Karpas-422 (cell line): ENCODE results near the gene CHORDC1. TPM values are rescaled to one million over a fixed set of nuclear protein-coding genes. Genes with fewer than 3 reads are reported as not detected.

Experiments used
- DNase-seq: peaks from one replicate; pipeline ENCODE4 v3.0.0-alpha.2; 2015
- H2AFZ ChIP-seq: fragments of 200-600 bp; sonication (generic); 2 replicates; pipeline ENCODE4 v1.6.1; 2014; ENCODE audit warnings: antibody characterized with exemption, low read length, mixed read lengths
- H3K27ac ChIP-seq: fragments of 200-600 bp; sonication (generic); 2 replicates; pipeline ENCODE4 v1.5.1; 2014; ENCODE audit warnings: mild to moderate bottlenecking, low read length, moderate library complexity
- H3K27me3 ChIP-seq: fragments of 200-600 bp; sonication (generic); 2 replicates; pipeline ENCODE4 v1.6.1; 2014; ENCODE audit warnings: low read length, mixed read lengths
- H3K36me3 ChIP-seq: fragments of 200-600 bp; sonication (generic); 2 replicates; pipeline ENCODE4 v1.6.1; 2014; ENCODE audit warnings: low read length, mixed read lengths; ENCODE audit not compliant: insufficient read depth
- H3K4me1 ChIP-seq: fragments of 200-600 bp; sonication (generic); 2 replicates; pipeline ENCODE4 v1.6.1; 2014; ENCODE audit warnings: mild to moderate bottlenecking, low read length, mixed read lengths
- H3K4me2 ChIP-seq: fragments of 200-600 bp; sonication (generic); 2 replicates; pipeline ENCODE4 v1.6.1; 2014; ENCODE audit warnings: low read length, low read depth, mild to moderate bottlenecking; ENCODE audit not compliant: poor library complexity, severe bottlenecking
- H3K4me3 ChIP-seq: fragments of 200-600 bp; sonication (generic); 2 replicates; pipeline ENCODE4 v1.5.1; 2014; ENCODE audit warnings: mild to moderate bottlenecking, antibody characterized with exemption, low read length, mixed read lengths
- H3K79me2 ChIP-seq: fragments of 200-600 bp; sonication (generic); 2 replicates; pipeline ENCODE4 v1.6.1; 2014; ENCODE audit warnings: mild to moderate bottlenecking, low read length, mixed read lengths
- H3K9ac ChIP-seq: fragments of 200-600 bp; sonication (generic); 2 replicates; pipeline ENCODE4 v1.6.0; 2014; ENCODE audit warnings: low read length
- H3K9me2 ChIP-seq: fragments of 200-600 bp; sonication (generic), shearing (Covaris generic); replicated peaks from 2 replicates; pipeline ENCODE4 v1.6.0; 2014; ENCODE audit warnings: mild to moderate bottlenecking, low read length, moderate library complexity; ENCODE audit not compliant: insufficient read depth
- H3K9me3 ChIP-seq: fragments of 300-700, 200-600 bp; sonication (generic); 2 replicates; pipeline ENCODE4 v1.6.1; 2014; ENCODE audit warnings: low read length, mixed read lengths
- H4K20me1 ChIP-seq: fragments of 200-600 bp; sonication (generic); 2 replicates; pipeline ENCODE4 v1.6.1; 2014; ENCODE audit warnings: mild to moderate bottlenecking, antibody characterized with exemption, low read length, low read depth; ENCODE audit not compliant: insufficient read depth
- total RNA-seq: library from RNA; depleted of rRNA; stranded (reverse); fragments of >200 nt; shearing (Covaris generic); gene quantifications from 2 replicates; pipeline ENCODE4 v1.2.3, GENCODE V29; 2014; ENCODE audit warnings: low replicate concordance

Gene CHORDC1
- total RNA-seq, 1 experiment from 2014 or later: 204 TPM

DNA sequence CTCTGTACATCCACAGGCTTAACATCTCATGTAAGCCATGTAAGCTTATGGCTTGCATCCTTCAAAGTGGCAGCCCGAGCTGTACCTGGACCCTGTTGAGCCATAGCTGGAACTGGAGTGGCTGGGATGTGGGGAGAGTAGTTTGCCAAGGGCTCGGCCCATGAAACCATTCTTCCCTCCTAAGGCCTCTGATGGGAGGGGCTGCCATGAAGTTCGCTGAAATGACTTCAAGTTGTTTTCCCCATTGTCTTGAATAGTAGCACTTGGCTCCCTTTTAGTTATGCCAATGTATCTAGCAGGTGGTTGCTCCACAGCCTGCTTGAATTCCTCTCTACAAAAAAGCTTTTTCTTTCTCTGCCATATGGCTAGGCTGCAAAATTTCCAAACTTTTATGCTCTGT, 5.2 kb upstream of the CHORDC1 start:
- no peak for DNase-seq
- Histone ChIP-seq H4K20me1 (no peaks in the 10 kb centered on the region), H3K4me2 (no peak overlapping the region), H3K4me1 (peaks cover 10% of the 10 kb centered on the region), H3K9me2 (no peaks in the 10 kb centered on the region), H3K4me3 (no peak overlapping the region), H3K27me3 (no peaks in the 10 kb centered on the region), H3K36me3 (no peaks in the 10 kb centered on the region), H3K27ac (no peak overlapping the region), H3K9me3 (no peaks in the 10 kb centered on the region), H3K79me2 (peaks cover 6% of the 10 kb centered on the region; the same call in 1 of the 2 replicates), H3K9ac (no peak overlapping the region), H2AFZ (no peak overlapping the region)

GRCh38 chr11:90223248-90223585, 368 bp upstream of the CHORDC1 start:
- Histone ChIP-seq H3K9ac (peak overlapping the region; percentile 79), H3K27ac (peak overlapping the region; percentile 50), H3K79me2 (peaks cover 53% of the 10 kb centered on the region), H3K4me3 (peak overlapping the region; percentile 77), H3K4me2 (peak overlapping the region; percentile 84), H3K4me1 (peaks cover 41% of the 10 kb centered on the region), H3K27me3 (no peaks in the 10 kb centered on the region), H3K9me2 (no peaks in the 10 kb centered on the region), H2AFZ (peak overlapping the region; percentile 92), H3K36me3 (peaks cover 9% of the 10 kb centered on the region; the same call in 1 of the 2 replicates), H4K20me1 (peaks cover 39% of the 10 kb centered on the region), H3K9me3 (no peaks in the 10 kb centered on the region)
- no peak for DNase-seq

GRCh38 chr11:90221803-90222458, 918 bp downstream of the CHORDC1 start:
- no peaks in the 10 kb centered on the region for H3K9me3 ChIP-seq
- H3K9ac ChIP-seq: peak overlapping the region; percentile 79
- H3K79me2 ChIP-seq: peaks cover 66% of the 10 kb centered on the region
- H4K20me1 ChIP-seq: peaks cover 46% of the 10 kb centered on the region
- H3K4me3 ChIP-seq: peak overlapping the region; percentile 77
- peak; percentile 61 for DNase-seq
- peak overlapping the region; percentile 92; the same call in 1 of the 2 replicates for H2AFZ ChIP-seq
- H3K27ac ChIP-seq: peak overlapping the region; percentile 50
- H3K4me2 ChIP-seq: peak overlapping the region; percentile 84
- H3K4me1 ChIP-seq: peaks cover 47% of the 10 kb centered on the region
- H3K27me3 ChIP-seq: no peaks in the 10 kb centered on the region
- no peaks in the 10 kb centered on the region for H3K9me2 ChIP-seq
- peaks cover 18% of the 10 kb centered on the region; the same call in 1 of the 2 replicates for H3K36me3 ChIP-seq

- no peak overlapping the region for H2AFZ ChIP-seq
- H3K27me3 ChIP-seq: no peaks in the 10 kb centered on the region
- peaks cover 60% of the 10 kb centered on the region for H3K4me1 ChIP-seq
- 0 out of 2 replicates have a peak overlapping the region, but pooled peaks have one; percentile 2 for H3K27ac ChIP-seq
- peak overlapping the region; percentile 84 for H3K4me2 ChIP-seq
- H3K36me3 ChIP-seq: peaks cover 32% of the 10 kb centered on the region
- peak overlapping the region; percentile 77 for H3K4me3 ChIP-seq
- H3K9me2 ChIP-seq: no peaks in the 10 kb centered on the region
- peaks cover 82% of the 10 kb centered on the region for H3K79me2 ChIP-seq
- H4K20me1 ChIP-seq: peaks cover 57% of the 10 kb centered on the region
- H3K9me3 ChIP-seq: no peaks in the 10 kb centered on the region
- no peak for DNase-seq
- H3K9ac ChIP-seq: peak overlapping the region; percentile 79
These were observed 2.5 kb downstream of the CHORDC1 start for GRCh38 chr11:90220391-90220790.

- H3K27ac ChIP-seq: no peak overlapping the region
- no peaks in the 10 kb centered on the region for H3K9me2 ChIP-seq
- H3K4me3 ChIP-seq: no peak overlapping the region
- no peak overlapping the region for H3K9ac ChIP-seq
- H3K79me2 ChIP-seq: peaks cover 91% of the 10 kb centered on the region
- peak overlapping the region; percentile 84 for H3K4me2 ChIP-seq
- H3K36me3 ChIP-seq: peaks cover 41% of the 10 kb centered on the region
- peaks cover 57% of the 10 kb centered on the region for H4K20me1 ChIP-seq
- no peak overlapping the region for H2AFZ ChIP-seq
- no peak for DNase-seq
- H3K27me3 ChIP-seq: no peaks in the 10 kb centered on the region
- H3K9me3 ChIP-seq: no peaks in the 10 kb centered on the region
- peaks cover 60% of the 10 kb centered on the region for H3K4me1 ChIP-seq
These were observed 3.4 kb downstream of the CHORDC1 start for GRCh38 chr11:90219438-90219837.

DNA sequence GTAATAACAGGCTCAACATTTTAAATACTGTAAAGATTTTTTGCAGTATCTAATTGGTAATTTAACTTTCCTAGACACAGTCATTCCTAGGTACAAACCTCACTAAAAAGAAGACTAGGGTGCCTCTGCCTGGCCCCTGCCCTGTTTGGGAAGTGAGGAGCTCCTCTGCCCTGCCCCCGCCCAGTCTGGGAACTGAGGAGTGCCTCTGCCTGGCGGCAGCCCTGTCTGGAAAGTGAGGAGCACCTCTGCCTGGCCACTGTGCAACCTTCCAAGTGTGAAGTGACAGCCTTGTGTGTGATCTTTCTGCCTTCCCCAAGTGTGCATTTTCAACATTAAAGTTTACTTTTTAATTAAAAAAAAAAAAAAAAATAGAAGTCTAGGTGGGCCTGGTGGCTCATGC, 4.2 kb downstream of the CHORDC1 start:
- Histone ChIP-seq H3K9me2 (no peaks in the 10 kb centered on the region), H4K20me1 (peaks cover 57% of the 10 kb centered on the region), H3K27ac (no peak overlapping the region), H3K4me2 (no peak overlapping the region), H3K79me2 (peaks cover 99% of the 10 kb centered on the region), H3K4me1 (peaks cover 52% of the 10 kb centered on the region), H3K9ac (no peak overlapping the region), H2AFZ (no peak overlapping the region), H3K27me3 (no peaks in the 10 kb centered on the region), H3K4me3 (no peak overlapping the region), H3K36me3 (peaks cover 50% of the 10 kb centered on the region), H3K9me3 (no peaks in the 10 kb centered on the region)
- no peak for DNase-seq

- Histone ChIP-seq H3K36me3 (peaks cover 70% of the 10 kb centered on the region), H3K27ac (no peak overlapping the region), H2AFZ (no peak overlapping the region), H3K9me2 (no peaks in the 10 kb centered on the region), H3K9ac (no peak overlapping the region), H3K4me2 (no peak overlapping the region), H3K9me3 (no peaks in the 10 kb centered on the region), H3K27me3 (no peaks in the 10 kb centered on the region), H3K79me2 (peaks cover 100% of the 10 kb centered on the region), H4K20me1 (peaks cover 52% of the 10 kb centered on the region), H3K4me1 (peaks cover 50% of the 10 kb centered on the region), H3K4me3 (no peak overlapping the region)
- DNase-seq: no peak
These were observed 6.2 kb downstream of the CHORDC1 start for GRCh38 chr11:90216611-90217010.

- peaks cover 30% of the 10 kb centered on the region for H4K20me1 ChIP-seq
- no peaks in the 10 kb centered on the region for H3K9me2 ChIP-seq
- no peaks in the 10 kb centered on the region for H3K27me3 ChIP-seq
- H3K27ac ChIP-seq: no peak overlapping the region
- H3K36me3 ChIP-seq: peaks cover 94% of the 10 kb centered on the region
- no peak overlapping the region for H3K4me3 ChIP-seq
- no peaks in the 10 kb centered on the region for H3K9me3 ChIP-seq
- no peak overlapping the region for H3K4me2 ChIP-seq
- DNase-seq: no peak
- H3K9ac ChIP-seq: no peak overlapping the region
- H3K4me1 ChIP-seq: peaks cover 20% of the 10 kb centered on the region
- peaks cover 99% of the 10 kb centered on the region for H3K79me2 ChIP-seq
- H2AFZ ChIP-seq: no peak overlapping the region
These were observed 9.5 kb downstream of the CHORDC1 start for GRCh38 chr11:90213322-90213721.
